CD4-positive, alpha-beta memory T cell (primary cell): Measurements from ENCODE around the gene RNF125. TPM values are rescaled to one million over a fixed set of nuclear protein-coding genes. Genes with fewer than 3 reads are reported as not detected.
"Not testable (repeated sequence)": the region's sequence is repeated elsewhere in the genome, so short reads cannot be mapped to it uniquely, and the experiment has no call there.

Source experiments
- CTCF ChIA-PET: fragments of 350-600 bp; sonication (Branson Sonifier 250); formaldehyde crosslinking; loops from one replicate; lab custom pipeline; 2021; ENCODE audit warnings: inconsistent platforms; ENCODE audit not compliant: partially characterized antibody; lab: Charles Lee
- POLR2A ChIA-PET: fragments of 350-600 bp; sonication (Branson Sonifier 250); formaldehyde crosslinking; loops from one replicate; lab custom pipeline; 2021; ENCODE audit not compliant: partially characterized antibody; lab: Charles Lee
- DNase-seq, 5 donors: peaks; one replicate each; pipeline versions ENCODE4 v3.0.0 to v3.0.0-alpha.2; 2020 to 2022; ENCODE audit warnings: mixed read lengths in 1 of 5
- H3K27ac ChIP-seq: one replicate; pipeline ENCODE4 v1.7.0; 2013; ENCODE audit warnings: low read depth, low read length
- H3K27me3 ChIP-seq: 2 replicates; pipeline ENCODE4 v1.7.0; 2013; ENCODE audit warnings: mild to moderate bottlenecking, low read length, moderate library complexity; ENCODE audit not compliant: insufficient read depth
- H3K36me3 ChIP-seq: 2 replicates; pipeline ENCODE4 v1.7.0; 2013; ENCODE audit warnings: mild to moderate bottlenecking, low read length, moderate library complexity; ENCODE audit not compliant: insufficient read depth
- H3K4me1 ChIP-seq: 2 replicates; pipeline ENCODE4 v1.7.0; 2013; ENCODE audit warnings: mild to moderate bottlenecking, low read length, moderate library complexity; ENCODE audit not compliant: insufficient read depth
- H3K4me3 ChIP-seq, 2 donors: one replicate each; pipeline ENCODE4 v1.7.0; 2013; ENCODE audit warnings: low read length in 2 of 2, mild to moderate bottlenecking in 1 of 2
- H3K9me3 ChIP-seq, 2 donors: one replicate each; pipeline ENCODE4 v1.7.0; 2013; ENCODE audit warnings: low read length in 2 of 2, control low read depth in 1 of 2; ENCODE audit not compliant: control insufficient read depth in 1 of 2
- H3K27ac Mint-ChIP-seq, 7 donors: one replicate each; pipeline ENCODE4 v1.8.0; 2020 to 2021; ENCODE audit warnings: mixed read lengths in 7 of 7, mild to moderate bottlenecking in 6 of 7, inconsistent platforms in 3 of 7, moderate library complexity in 3 of 7
- H3K27me3 Mint-ChIP-seq, 2 donors: one replicate each; pipeline ENCODE4 v1.8.0; 2020 to 2021; ENCODE audit warnings: mixed read lengths in 2 of 2
- H3K36me3 Mint-ChIP-seq, 2 donors: one replicate each; pipeline ENCODE4 v1.8.0; 2020 to 2021; ENCODE audit warnings: mixed read lengths in 2 of 2, inconsistent platforms in 1 of 2, mild to moderate bottlenecking in 1 of 2
- H3K4me1 Mint-ChIP-seq, 4 donors: one replicate each; pipeline ENCODE4 v1.8.0; 2020 to 2021; ENCODE audit warnings: mixed read lengths in 4 of 4, mild to moderate bottlenecking in 1 of 4
- H3K4me3 Mint-ChIP-seq, 8 donors: one replicate each; pipeline ENCODE4 v1.8.0; 2020 to 2021; ENCODE audit warnings: mixed read lengths in 8 of 8, mild to moderate bottlenecking in 7 of 8, moderate library complexity in 6 of 8, inconsistent platforms in 3 of 8
- H3K9me3 Mint-ChIP-seq, 8 donors: one replicate each; pipeline ENCODE4 v1.8.0; 2020 to 2021; ENCODE audit warnings: mixed read lengths in 8 of 8, mild to moderate bottlenecking in 5 of 8, inconsistent platforms in 3 of 8, moderate library complexity in 1 of 8
- intact Hi-C: fragments of 100-400 bp; cut with micrococcal nuclease; formaldehyde crosslinking; loops from one replicate; pipeline ENCODE4 v1.15.1; 2023
- polyA plus RNA-seq, 2 donors: library from polyadenylated mRNA; unstranded; fragments of 300-500 nt; fragmentation: Illumina TruSeq; gene quantifications; one replicate each; pipeline ENCODE4 v1.2.3, GENCODE V29; 2021
- total RNA-seq, 2 experiments: library from RNA; stranded (reverse); gene quantifications; one replicate each; pipeline ENCODE4 v1.2.3, GENCODE V29; 2021

Gene RNF125
- total and polyA plus RNA-seq, 4 experiments from 2014 or later, result 38.2 to 82.7 (median 51.6) TPM

DNA sequence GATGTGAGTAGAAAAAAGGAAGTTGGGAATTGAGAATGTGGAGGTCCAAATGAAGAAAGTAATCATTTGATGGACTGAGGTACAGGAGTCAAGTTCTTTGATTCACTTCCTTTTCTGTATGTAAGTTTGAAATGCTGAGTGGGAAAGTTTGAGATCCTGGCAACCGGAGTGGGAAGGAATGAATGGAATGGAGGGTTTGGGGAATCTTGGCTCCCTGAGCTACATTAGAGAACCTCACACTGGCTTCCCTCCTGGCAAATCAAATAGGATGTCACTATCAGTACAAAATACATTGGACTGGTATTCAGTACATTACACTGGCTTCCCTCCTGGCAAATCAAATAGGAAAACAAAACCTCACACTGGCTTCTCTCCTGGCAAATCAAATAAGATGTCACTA, 63.3 kb downstream of the RNF125 start:
- CTCF ChIA-PET, result no interaction called here
- Mint-ChIP-seq H3K27ac (peak overlapping the region in 2 of 7 donors; percentile 57 to 81), H3K4me3 (no peak overlapping the region), H3K36me3 (peaks cover 8 to 10% of the 10 kb centered on the region in 2 donors), H3K4me1 (peaks cover 27 to 39% (median 33%) of the 10 kb centered on the region in 4 donors), H3K27me3 (no peaks in the 10 kb centered on the region), H3K9me3 (peaks cover 0 to 7% (median 1%) of the 10 kb centered on the region in 8 donors)
- H3K9me3 ChIP-seq, result no peaks in the 10 kb centered on the region
- no peaks in the 10 kb centered on the region for H3K27me3 ChIP-seq
- DNase-seq, result no peak
- intact Hi-C loops, result no loop called here
- H3K27ac ChIP-seq, result no peak overlapping the region
- H3K4me1 ChIP-seq, result peaks cover 36% of the 10 kb centered on the region
- no peak overlapping the region for H3K4me3 ChIP-seq
- POLR2A ChIA-PET, result interaction anchor here (1.7 kb wide), 1 partner anchor 63 kb away, joined by 5 read pairs; the partner anchor contains the start of gene RNF125
- H3K36me3 ChIP-seq, result no peaks in the 10 kb centered on the region

DNA sequence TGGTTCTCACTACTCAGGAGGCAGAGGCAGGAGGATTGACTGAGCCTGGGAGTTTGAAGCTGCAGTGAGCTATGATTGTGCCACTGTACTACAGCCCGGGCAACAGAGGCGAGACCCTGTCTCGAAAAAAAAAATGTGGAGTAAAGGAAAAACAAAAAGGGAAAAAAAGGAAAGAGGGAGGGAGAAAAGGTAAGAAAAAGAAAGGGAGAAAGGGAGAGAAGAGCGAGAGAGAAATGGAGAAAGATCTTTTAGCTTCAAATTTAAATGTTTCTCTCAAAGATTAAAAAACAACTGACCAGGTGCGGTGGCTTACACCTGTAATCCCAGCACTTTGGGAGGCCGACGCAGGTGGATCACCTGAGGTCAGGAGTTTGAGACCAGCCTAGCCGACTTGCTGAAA, 65.2 kb downstream of the RNF125 start:
- H3K9me3 Mint-ChIP-seq, result peaks cover 0 to 7% (median 1%) of the 10 kb centered on the region in 8 donors
- H3K27me3 ChIP-seq, result no peaks in the 10 kb centered on the region
- H3K4me1 Mint-ChIP-seq, result peaks cover 29 to 47% (median 38%) of the 10 kb centered on the region in 4 donors
- no peaks in the 10 kb centered on the region for H3K9me3 ChIP-seq
- no peak overlapping the region for H3K27ac ChIP-seq
- H3K27ac Mint-ChIP-seq, result peak overlapping the region; percentile 76 to 95 (median 89)
- ChIA-PET CTCF (interaction anchor here (1.0 to 4.8 kb wide), 7 partner anchors 11 to 141 kb away, joined by 3 to 31 read pairs (median 6); partner anchors contain the start of genes RNF125 and TRAPPC8), POLR2A (interaction anchor here (0.6 to 5.5 kb wide), 7 partner anchors 8 to 141 kb away, joined by 3 to 92 read pairs (median 6); partner anchors contain the start of genes RNF125, RNF138 and TRAPPC8)
- peaks cover 40% of the 10 kb centered on the region for H3K4me1 ChIP-seq
- peaks cover 6 to 8% of the 10 kb centered on the region in 2 donors for H3K36me3 Mint-ChIP-seq
- H3K27me3 Mint-ChIP-seq, result no peaks in the 10 kb centered on the region
- no peak for DNase-seq
- no peak overlapping the region for H3K4me3 ChIP-seq
- intact Hi-C loops, result loop anchor here (2.0 kb wide), 1 partner anchor 65 kb away; the partner anchor contains the start of gene RNF125
- H3K4me3 Mint-ChIP-seq, result peak overlapping the region in 6 of 8 donors; percentile 20 to 74 (median 55)
- H3K36me3 ChIP-seq, result no peaks in the 10 kb centered on the region

DNA sequence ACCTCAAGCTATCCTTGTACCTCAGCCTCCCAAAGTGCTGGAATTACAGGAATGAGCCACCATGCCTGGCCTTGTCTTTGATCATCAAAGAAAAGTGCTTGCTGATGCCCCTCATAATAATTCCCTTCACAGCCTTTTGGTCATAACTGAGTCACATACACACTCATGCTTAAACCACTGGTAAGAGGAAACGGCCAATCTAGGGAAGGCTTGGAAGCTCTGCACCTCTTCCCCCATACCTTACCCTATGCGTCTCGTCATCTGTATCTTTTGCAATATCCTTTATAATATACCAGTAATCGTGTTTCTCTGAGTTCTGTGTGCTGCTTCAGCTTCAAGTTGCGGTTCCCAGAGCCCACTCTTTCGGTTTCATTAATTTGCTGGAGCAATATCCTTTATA, 68.3 kb downstream of the RNF125 start:
- no peak for DNase-seq

DNA sequence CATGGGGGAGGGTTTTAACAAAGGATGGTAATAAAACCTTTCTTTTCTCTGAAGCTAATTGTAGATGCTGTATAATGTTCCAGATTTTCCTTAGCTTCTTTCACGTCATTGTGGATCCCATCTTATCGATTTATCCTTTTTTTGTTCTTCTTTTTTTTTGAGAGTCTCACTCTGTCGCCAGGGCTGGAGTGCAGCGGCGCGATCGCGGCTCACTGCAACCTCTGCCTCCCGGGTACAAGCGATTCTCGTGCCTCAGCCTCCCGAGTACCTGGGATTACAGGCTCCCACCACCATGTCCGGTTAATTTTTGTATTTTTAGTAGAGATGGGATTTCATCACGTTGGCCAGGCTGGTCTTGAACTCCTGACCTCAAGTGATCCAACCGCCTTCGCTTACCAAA, 72.2 kb downstream of the RNF125 start:
- Mint-ChIP-seq H3K4me3 (peak overlapping the region in 3 of 8 donors; percentile 10 to 46 (median 11)), H3K27ac (peak overlapping the region in 6 of 7 donors; percentile 10 to 98 (median 61)), H3K36me3 (peaks cover 16 to 28% of the 10 kb centered on the region in 2 donors), H3K4me1 (peaks cover 21 to 52% (median 37%) of the 10 kb centered on the region in 4 donors)
- not testable (repeated sequence) for DNase-seq, H3K27ac ChIP-seq, H3K27me3 ChIP-seq, H3K9me3 Mint-ChIP-seq, H3K4me3 ChIP-seq, H3K36me3 ChIP-seq, H3K27me3 Mint-ChIP-seq, H3K9me3 ChIP-seq
- POLR2A ChIA-PET, result interaction anchor here (0.9 to 5.0 kb wide), 5 partner anchors 12 to 148 kb away, joined by 3 to 147 read pairs (median 10); partner anchors contain the start of genes RNF125 and TRAPPC8
- CTCF ChIA-PET, result interaction anchor here (1.7 to 4.9 kb wide), 3 partner anchors 72 to 148 kb away, joined by 3 to 23 read pairs (median 9); partner anchors contain the start of genes RNF125 and TRAPPC8
- H3K4me1 ChIP-seq, result peaks cover 38% of the 10 kb centered on the region
- intact Hi-C loops, result loop anchor here (10.0 kb wide), 1 partner anchor 406 kb away; the partner anchor contains the start of gene B4GALT6

More for the DNA sequence above, 68.3 kb downstream of the RNF125 start:
- no peaks in the 10 kb centered on the region for H3K27me3 Mint-ChIP-seq
- intact Hi-C loops, result no loop called here
- Histone ChIP-seq H3K4me1 (peaks cover 44% of the 10 kb centered on the region), H3K27ac (no peak overlapping the region), H3K4me3 (no peak overlapping the region), H3K27me3 (no peaks in the 10 kb centered on the region), H3K36me3 (no peaks in the 10 kb centered on the region), H3K9me3 (no peaks in the 10 kb centered on the region)
- CTCF ChIA-PET, result interaction anchor here (3.8 to 4.8 kb wide), 2 partner anchors 68 to 144 kb away, joined by 15 to 31 read pairs; partner anchors contain the start of genes RNF125 and TRAPPC8
- H3K4me1 Mint-ChIP-seq, result peaks cover 33 to 54% (median 42%) of the 10 kb centered on the region in 4 donors
- POLR2A ChIA-PET, result interaction anchor here (1.2 to 5.5 kb wide), 4 partner anchors 14 to 144 kb away, joined by 5 to 92 read pairs (median 31); partner anchors contain the start of genes RNF125 and TRAPPC8
- peaks cover 0 to 4% (median 1%) of the 10 kb centered on the region in 8 donors for H3K9me3 Mint-ChIP-seq
- peak overlapping the region in 2 of 8 donors; percentile 16 to 29 for H3K4me3 Mint-ChIP-seq
- H3K27ac Mint-ChIP-seq, result peak overlapping the region in 5 of 7 donors; percentile 13 to 95 (median 69)
- peaks cover 4 to 7% of the 10 kb centered on the region in 2 donors for H3K36me3 Mint-ChIP-seq

DNA sequence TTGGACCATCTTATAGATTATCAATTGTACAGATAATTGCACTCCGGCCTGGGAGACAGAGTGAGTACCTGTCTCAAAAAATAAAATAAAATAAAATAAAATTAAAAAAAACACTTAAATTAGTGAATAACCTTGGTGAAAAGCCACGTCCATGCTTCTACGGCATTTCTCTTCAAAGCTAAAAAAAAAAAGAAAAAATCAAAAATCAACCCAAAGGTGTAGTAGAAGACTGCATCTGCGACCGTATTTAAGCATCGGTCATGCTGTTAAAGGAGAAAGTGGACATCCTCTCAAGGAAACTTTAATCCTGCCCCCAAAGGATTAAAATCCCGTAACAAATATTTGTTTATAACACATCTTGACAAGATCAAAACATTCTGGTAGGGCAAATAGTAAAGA, 72.7 kb downstream of the RNF125 start:
- Mint-ChIP-seq H3K27ac (peak overlapping the region; percentile 95 to 99 (median 98)), H3K4me1 (peaks cover 24 to 53% (median 38%) of the 10 kb centered on the region in 4 donors), H3K4me3 (peak overlapping the region; percentile 86 to 98 (median 97)), H3K36me3 (peaks cover 19 to 32% of the 10 kb centered on the region in 2 donors), H3K27me3 (no peaks in the 10 kb centered on the region), H3K9me3 (no peaks in the 10 kb centered on the region)
- H3K9me3 ChIP-seq, result no peaks in the 10 kb centered on the region
- no peak for DNase-seq
- intact Hi-C loops, result loop anchor here (10.0 kb wide), 1 partner anchor 407 kb away; the partner anchor contains the start of gene B4GALT6
- POLR2A ChIA-PET, result interaction anchor here (0.7 to 5.0 kb wide), 18 partner anchors 8 to 166 kb away, joined by 3 to 147 read pairs (median 6); partner anchors contain the start of genes RNF125 and TRAPPC8
- H3K4me3 ChIP-seq, result peak overlapping the region in 1 of 2 donors; percentile 91
- peak overlapping the region; percentile 98 for H3K27ac ChIP-seq
- no peaks in the 10 kb centered on the region for H3K27me3 ChIP-seq
- CTCF ChIA-PET, result interaction anchor here (1.4 to 4.9 kb wide), 4 partner anchors 19 to 149 kb away, joined by 3 to 23 read pairs (median 8); partner anchors contain the start of genes RNF125 and TRAPPC8
- H3K36me3 ChIP-seq, result no peaks in the 10 kb centered on the region
- peaks cover 38% of the 10 kb centered on the region for H3K4me1 ChIP-seq

DNA sequence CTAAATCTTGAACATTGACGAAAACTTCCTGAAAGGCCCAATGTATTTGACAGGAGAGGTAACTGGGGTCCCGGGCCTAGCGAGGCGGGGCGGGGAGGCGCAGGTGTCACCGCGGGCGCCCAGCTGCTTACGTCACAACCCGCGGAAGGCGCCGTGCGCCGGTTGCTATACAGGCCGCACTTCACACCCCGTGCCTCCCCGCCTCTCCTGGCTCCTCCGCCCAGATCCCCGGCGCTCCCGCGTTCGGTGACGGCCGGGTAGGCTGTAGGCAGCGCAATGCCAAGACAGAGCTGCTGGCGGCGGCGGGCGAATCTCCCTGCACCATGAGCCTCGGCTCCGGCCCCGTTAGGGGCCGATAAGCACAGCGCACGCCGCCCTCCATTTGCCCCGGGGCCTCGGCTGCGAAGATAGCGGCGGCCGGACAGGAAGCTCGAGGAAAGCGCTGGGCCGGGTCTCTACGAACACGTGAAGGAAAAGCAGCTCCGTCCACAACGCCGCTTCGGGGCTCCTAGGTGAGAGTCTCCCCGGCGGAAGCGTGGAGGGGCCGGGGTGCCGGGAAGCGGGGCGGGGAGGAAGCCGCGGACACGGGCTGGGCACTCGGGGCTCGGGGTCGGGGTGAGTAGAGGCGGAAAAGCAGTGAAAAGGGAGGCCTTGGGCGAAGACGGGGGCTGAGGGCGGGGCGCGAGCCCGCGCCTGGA, 73.2 kb downstream of the RNF125 start, which contains the start of gene RNF138:
Gene RNF138 (plus strand): TSS at position 151 of the 698 bp plus-strand sequence. CDS start 903 bp downstream, outside the sequence.
- H3K36me3 ChIP-seq, result no peaks in the 10 kb centered on the region
- peak within 1 kb of the TSS; percentile 98 for H3K27ac ChIP-seq
- intact Hi-C loops, result loop anchor here (1.0 to 10.0 kb wide), 7 partner anchors 19 to 407 kb away; partner anchors contain the start of genes B4GALT6, GAREM1, RNF125 and TRAPPC8
- peak within 1 kb of the TSS; percentile 97 to 99 (median 98) for H3K27ac Mint-ChIP-seq
- no peaks in the 10 kb centered on the region for H3K9me3 ChIP-seq
- H3K4me3 ChIP-seq, result peak within 1 kb of the TSS; percentile 25 to 91
- DNase-seq, result peak; percentile 88 to 91 (median 89)
- peaks cover 21 to 34% of the 10 kb centered on the region in 2 donors for H3K36me3 Mint-ChIP-seq
- peaks cover 38% of the 10 kb centered on the region for H3K4me1 ChIP-seq
- ChIA-PET POLR2A (interaction anchor here (0.7 to 5.0 kb wide), 18 partner anchors 9 to 167 kb away, joined by 3 to 147 read pairs (median 6); partner anchors contain the start of genes RNF125 and TRAPPC8), CTCF (interaction anchor here (1.1 to 4.9 kb wide), 5 partner anchors 20 to 149 kb away, joined by 3 to 23 read pairs (median 7); partner anchors contain the start of genes RNF125 and TRAPPC8)
- H3K9me3 Mint-ChIP-seq, result no peaks in the 10 kb centered on the region
- peaks cover 29 to 56% (median 41%) of the 10 kb centered on the region in 4 donors for H3K4me1 Mint-ChIP-seq
- H3K27me3 ChIP-seq, result no peaks in the 10 kb centered on the region
- H3K27me3 Mint-ChIP-seq, result no peaks in the 10 kb centered on the region
- H3K4me3 Mint-ChIP-seq, result peak within 1 kb of the TSS; percentile 95 to 98 (median 98)
